NCI-H2107 (cell line): ENCODE data around the gene PPP1CA.

ENCODE experiments used
- DNase-seq: peaks from one replicate; lab custom pipeline; 2025; lab: John Stamatoyannopoulos, UW

The PPP1CA gene

GRCh38 chr11:67369275-67369674 is 32.4 kb downstream of the PPP1CA start:
- DNase-seq = no peak

DNA sequence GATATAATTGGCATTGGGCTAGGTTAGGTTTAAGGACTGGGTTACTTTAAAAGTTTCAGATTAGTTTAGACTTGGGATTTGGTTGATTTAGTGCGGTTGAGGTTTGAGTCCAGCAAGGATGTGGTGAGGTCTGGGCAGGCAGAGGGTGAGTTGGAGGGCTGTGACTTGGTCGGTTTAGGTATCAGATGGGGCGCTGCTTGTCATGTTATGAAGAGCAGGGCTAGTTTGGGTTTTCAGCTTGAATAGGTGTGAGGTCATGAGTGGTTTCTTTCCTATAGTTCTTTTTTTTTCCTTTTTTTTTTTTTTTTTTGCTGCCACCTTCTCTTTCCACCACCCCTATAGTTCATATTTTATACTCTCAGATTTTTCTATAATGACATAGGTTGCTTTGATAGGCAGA is 33.0 kb downstream of the PPP1CA start:
- no peak for DNase-seq

GRCh38 chr11:67367761-67368227 is 33.9 kb downstream of the PPP1CA start:
- no peak for DNase-seq

DNA sequence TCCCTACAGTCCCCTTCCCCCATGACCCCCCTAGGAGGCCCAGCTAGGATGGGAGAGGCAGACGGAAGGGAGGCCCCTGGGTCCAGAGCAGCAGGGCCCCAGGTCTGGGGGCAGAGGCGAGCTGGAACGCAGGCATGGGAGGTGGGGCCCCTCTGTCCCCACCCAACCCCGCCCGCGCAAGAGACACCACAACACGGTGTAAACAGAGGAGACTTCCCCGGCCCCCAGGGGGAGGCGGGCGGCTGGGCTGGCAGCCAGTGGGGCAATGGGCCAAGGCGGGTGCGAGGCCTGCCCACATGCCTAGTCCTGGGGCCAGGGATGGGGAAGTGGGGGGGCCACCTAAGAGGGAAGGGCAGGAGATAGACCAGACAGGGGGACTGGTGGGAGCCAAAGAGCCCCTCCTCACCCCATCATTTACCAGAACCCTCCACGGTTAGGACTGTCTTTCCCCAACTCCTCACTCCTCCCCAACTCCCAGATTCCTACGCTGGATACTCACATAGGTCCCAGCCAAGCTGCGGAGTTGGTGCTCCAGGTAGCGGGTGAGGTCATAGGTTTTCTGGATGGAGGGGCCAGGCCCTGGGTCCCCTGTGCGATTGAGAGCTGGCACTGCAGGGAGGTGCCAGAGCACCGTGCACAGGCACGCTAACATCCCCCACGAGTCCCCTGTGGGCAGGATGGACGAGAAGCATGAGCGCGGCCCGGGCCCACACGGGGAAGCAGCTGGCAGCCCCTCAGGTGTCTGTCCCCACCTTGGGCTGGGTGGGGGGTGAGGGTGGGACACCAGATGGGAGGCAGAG is 34.5 kb downstream of the PPP1CA start:
- no peak for DNase-seq

- no peak for DNase-seq
Measured at GRCh38 chr11:67366546-67366945, 35.1 kb downstream of the PPP1CA start.

DNA sequence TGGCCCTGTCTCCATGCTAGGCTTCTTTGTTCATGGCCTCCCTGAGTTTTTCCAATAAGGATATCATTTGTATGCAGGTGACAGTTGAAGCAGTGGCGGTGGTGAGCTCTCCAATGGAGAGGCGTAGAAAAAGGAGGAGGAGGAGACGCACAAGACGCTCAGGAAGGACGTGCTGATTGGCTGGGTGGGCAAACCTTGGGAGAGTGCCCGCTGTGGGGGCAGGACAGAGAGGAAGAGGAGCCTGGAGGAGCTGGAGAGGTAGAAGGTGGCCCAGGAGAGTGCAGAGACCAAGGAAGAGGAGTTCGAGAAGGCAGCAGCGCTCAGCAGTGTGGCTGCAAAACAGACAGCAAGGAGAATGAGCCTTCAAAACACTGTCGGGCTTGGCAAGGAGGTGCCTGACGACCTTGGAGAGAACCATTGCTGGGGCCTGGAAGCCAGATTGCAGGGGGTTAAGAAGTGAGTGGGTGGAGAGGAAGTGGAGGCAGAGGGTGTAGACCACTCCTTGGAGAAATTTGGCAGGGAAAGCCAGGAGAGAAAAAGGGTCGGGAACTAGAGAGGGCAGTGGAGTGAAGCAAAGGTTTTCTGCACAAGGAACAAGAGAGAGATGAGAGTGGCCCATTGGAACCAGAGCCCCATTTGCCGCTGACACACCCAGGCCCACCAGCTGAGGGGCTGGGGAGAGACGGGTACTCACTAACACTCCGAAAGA is 35.8 kb downstream of the PPP1CA start:
- no peak for DNase-seq

DNA sequence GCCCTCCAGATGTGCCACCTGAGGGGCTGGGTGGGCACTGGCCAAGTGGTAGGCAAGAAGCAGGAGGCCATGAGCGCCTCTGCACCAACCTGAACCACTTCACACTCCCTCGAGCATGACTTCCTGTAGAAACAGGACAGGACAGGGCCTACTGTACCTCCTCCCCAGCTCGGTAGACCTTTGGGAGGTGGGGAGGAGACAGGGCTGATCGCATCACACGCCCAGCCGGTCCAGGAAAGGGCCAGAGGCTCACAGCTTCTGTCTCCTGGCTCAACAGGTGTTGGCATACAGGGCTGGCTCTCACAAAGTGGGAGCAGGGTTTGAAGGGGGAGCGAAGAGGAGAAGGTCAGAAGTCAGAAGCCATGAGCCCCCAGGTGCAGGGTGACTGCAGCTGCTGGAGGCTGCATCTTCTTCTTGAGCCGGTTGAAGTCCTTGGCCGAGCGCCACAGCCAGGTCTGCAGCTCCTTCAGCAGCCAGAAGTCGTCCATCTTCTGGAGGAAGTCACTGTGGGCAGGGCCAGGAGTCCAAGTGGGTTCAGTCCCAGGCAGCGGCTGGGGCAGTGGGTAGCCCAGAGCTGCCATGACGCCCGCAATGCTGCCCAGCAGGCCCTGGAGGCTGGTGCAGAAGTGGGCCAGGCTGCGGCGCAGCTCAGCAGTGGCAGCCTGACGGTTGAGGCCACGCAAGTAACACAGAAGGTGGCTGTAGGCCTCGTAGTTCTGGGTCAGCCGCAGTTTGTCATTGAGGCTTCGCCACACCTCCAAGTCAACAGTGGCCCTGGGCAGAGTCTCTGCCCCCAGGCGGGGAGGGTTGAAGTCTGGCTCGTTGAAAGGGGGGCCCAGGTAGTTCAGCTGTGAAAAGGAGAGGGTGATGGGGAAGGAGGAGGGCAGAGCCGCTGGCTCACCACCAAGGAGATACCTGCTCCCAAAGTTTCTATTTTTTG is 36.6 kb downstream of the PPP1CA start:
- DNase-seq = no peak

- DNase-seq = no peak
Measured at GRCh38 chr11:67364169-67364568, 37.5 kb downstream of the PPP1CA start.

DNA sequence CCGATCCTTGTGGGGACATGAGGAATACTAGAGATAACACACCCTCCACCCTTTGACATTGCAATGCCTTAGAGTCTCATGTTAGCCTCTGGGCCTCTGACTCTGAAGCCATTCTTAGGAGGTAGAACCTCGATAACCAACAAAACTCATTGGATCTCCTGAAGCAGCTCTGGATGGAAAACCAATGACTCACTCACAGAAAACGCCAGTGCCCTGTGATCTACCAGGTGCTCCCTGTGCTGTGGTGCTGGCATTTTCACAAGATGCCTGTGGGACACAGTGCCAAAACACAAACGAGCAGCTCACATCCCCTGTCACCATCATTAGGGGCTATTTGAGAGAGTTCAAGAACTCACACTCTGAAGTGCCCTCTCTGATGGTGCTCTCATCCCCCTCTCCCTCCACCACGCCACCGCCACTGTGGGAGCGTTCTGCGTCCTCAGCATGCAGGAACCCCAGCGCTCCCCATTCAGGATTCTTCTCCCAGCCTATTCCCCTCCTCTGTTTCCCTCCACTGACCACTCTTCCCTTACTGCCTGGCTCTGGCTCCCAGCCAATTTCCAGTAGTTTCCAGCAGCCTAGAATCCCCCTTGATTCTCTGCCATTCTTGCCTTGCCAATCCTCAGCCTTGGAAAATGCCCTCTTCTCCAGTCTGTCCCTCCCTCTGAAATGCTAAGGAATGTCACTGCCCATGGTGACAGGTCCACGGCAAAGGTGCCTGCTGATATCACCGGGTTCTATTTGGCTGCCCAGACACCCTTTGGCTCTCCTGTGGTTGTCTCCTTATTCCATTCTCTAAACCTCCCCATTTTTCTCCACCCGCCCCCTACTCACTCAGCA is 43.6 kb downstream of the PPP1CA start:
- no peak for DNase-seq

GRCh38 chr11:67356864-67357561 is 44.6 kb downstream of the PPP1CA start:
- DNase-seq = peak; percentile 32

GRCh38 chr11:67356387-67356863 is 45.2 kb downstream of the PPP1CA start:
- no peak for DNase-seq

DNA sequence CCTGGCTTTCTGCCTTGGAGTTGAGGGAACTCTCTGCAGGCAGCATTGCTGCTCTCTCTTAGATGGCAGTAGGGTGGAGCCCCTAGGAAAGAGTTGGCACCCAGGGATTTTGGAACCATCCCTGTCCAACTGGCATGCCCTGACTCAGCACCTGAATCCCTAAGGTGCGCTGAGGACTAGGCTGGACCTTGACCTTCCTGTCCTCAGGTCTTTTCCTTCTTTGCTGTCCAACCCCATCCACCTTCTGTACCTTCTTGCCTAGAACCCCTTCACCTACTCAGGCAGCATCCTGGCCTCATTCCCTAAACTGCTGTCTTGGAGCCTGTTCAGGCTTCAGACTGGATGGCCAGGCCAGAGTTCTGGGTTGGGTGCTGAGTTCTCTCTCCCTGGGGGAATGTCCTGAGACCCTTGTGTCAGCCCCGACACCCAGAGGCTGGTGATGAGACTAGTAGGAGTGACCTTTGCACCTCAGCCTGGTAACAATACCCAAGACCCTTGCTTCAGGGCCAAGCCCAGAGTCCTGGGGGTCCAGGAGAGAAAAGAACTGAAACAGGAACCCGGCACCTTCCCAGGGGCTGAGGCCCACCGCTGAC is 45.8 kb downstream of the PPP1CA start:
- no peak for DNase-seq

GRCh38 chr11:67355023-67355793 is 46.5 kb downstream of the PPP1CA start:
- no peak for DNase-seq

GRCh38 chr11:67354075-67355022 is 47.3 kb downstream of the PPP1CA start:
- no peak for DNase-seq

- DNase-seq = peak; percentile 76
Measured at GRCh38 chr11:67353317-67354074, 48.2 kb downstream of the PPP1CA start, which contains the start of gene POLD4. Gene POLD4 (minus strand): TSS chr11:67353546. CDS start chr11:67353399, 147 bp downstream.

DNA sequence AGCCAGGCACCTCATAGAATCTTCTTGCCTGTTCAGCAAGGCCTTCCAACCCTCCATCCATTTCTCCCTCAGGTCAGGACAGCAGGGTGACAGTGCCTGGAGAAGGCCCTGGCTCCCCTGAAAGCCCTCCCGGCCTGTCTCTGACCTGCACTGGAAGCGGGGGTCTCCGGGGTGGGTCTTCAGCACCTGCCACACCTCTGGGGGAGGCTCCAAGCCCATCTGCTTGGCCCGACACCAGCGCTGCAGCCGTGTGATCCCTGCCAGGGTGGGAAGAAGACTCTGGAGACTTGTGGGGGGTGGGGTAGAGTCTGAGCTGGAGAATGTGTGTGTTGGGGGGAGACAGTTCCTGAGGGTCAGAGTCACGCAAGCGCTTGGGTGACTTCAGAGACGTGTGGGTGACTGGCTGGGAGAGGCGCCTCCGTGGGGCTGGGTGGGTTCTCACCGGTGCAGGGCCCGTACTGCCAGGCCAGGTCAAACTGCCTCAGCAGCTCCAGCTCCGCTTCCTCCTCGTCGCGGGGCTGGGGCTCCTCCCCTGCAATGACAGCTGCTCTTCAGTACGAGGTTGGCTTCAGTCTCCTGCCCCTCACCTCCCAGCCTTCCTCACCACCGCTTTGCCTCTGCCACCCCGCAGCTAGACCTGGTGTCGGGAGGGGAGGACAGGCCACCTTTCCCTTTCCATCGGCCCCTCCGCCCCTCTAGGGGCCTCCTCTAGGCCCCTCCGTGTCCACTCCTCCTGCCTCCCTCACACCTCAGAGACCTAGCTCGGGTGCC is 48.9 kb downstream of the PPP1CA start:
- DNase-seq = peak; percentile 32
